ENCODE measurements around the gene RP2. TPM values are rescaled to one million over a fixed set of nuclear protein-coding genes. Genes with fewer than 3 reads are reported as not detected.

Gene RP2
- total RNA-seq, 1 donor from 2014 or later, result 10.7 TPM

GRCh38 chrX:46840946-46841345 is 4.1 kb downstream of the RP2 start:
- Mint-ChIP-seq H3K36me3 (ENCODE audit: unreplicated experiment) (no peaks in the 10 kb centered on the region), H3K27ac (ENCODE audit: unreplicated experiment) (no peak overlapping the region), H3K27me3 (ENCODE audit: unreplicated experiment) (peaks cover 7% of the 10 kb centered on the region), H3K4me3 (ENCODE audit: unreplicated experiment) (no peak overlapping the region), H3K9me3 (ENCODE audit: unreplicated experiment) (no peaks in the 10 kb centered on the region), H3K4me1 (ENCODE audit: low read depth, unreplicated experiment) (no peaks in the 10 kb centered on the region)
- TF ChIP-seq, protein P1, sequence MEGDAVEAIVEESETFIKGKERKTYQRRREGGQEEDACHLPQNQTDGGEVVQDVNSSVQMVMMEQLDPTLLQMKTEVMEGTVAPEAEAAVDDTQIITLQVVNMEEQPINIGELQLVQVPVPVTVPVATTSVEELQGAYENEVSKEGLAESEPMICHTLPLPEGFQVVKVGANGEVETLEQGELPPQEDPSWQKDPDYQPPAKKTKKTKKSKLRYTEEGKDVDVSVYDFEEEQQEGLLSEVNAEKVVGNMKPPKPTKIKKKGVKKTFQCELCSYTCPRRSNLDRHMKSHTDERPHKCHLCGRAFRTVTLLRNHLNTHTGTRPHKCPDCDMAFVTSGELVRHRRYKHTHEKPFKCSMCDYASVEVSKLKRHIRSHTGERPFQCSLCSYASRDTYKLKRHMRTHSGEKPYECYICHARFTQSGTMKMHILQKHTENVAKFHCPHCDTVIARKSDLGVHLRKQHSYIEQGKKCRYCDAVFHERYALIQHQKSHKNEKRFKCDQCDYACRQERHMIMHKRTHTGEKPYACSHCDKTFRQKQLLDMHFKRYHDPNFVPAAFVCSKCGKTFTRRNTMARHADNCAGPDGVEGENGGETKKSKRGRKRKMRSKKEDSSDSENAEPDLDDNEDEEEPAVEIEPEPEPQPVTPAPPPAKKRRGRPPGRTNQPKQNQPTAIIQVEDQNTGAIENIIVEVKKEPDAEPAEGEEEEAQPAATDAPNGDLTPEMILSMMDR (IDR thresholded peaks at IDR 0.05; ENCODE audit: partially characterized antibody, unreplicated experiment), result no peak
- DNase-seq, result no peak

GRCh38 chrX:46841346-46841745 is 4.5 kb downstream of the RP2 start:
- Mint-ChIP-seq H3K36me3 (ENCODE audit: unreplicated experiment) (no peaks in the 10 kb centered on the region), H3K9me3 (ENCODE audit: unreplicated experiment) (no peaks in the 10 kb centered on the region), H3K4me3 (ENCODE audit: unreplicated experiment) (no peak overlapping the region), H3K27me3 (ENCODE audit: unreplicated experiment) (peaks cover 4% of the 10 kb centered on the region), H3K4me1 (ENCODE audit: low read depth, unreplicated experiment) (no peaks in the 10 kb centered on the region), H3K27ac (ENCODE audit: unreplicated experiment) (no peak overlapping the region)
- TF ChIP-seq, protein P1 (IDR thresholded peaks at IDR 0.05; ENCODE audit: partially characterized antibody, unreplicated experiment), result no peak
- DNase-seq, result no peak

DNA sequence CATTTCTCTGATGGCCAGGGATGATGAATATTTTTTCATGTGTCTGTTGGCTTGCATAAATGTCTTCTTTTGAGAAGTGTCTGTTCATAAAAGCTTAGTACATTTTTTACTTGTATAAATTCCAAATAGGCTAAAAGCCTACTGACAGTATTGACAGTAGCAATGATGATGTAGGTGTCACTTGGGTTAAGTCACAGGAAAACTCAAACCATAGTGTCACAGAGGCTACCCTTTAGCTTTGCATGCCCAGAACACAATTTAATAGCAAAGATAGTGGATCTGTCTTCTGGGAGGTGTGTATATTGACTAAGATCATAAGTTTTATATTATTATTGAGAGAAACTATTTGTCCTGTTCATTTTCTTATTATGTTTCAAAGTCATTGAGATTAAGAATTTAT is 8.1 kb downstream of the RP2 start:
- H3K27me3 Mint-ChIP-seq (ENCODE audit: unreplicated experiment), result no peaks in the 10 kb centered on the region
- H3K9me3 Mint-ChIP-seq (ENCODE audit: unreplicated experiment), result no peaks in the 10 kb centered on the region
- H3K4me1 Mint-ChIP-seq (ENCODE audit: low read depth, unreplicated experiment), result no peaks in the 10 kb centered on the region
- no peak overlapping the region for H3K4me3 Mint-ChIP-seq (ENCODE audit: unreplicated experiment)
- TF ChIP-seq, protein P1 (IDR thresholded peaks at IDR 0.05; ENCODE audit: partially characterized antibody, unreplicated experiment), result no peak
- H3K36me3 Mint-ChIP-seq (ENCODE audit: unreplicated experiment), result no peaks in the 10 kb centered on the region
- no peak for DNase-seq
- no peak overlapping the region for H3K27ac Mint-ChIP-seq (ENCODE audit: unreplicated experiment)

- Mint-ChIP-seq H3K4me1 (ENCODE audit: low read depth, unreplicated experiment) (no peaks in the 10 kb centered on the region), H3K36me3 (ENCODE audit: unreplicated experiment) (no peaks in the 10 kb centered on the region), H3K27me3 (ENCODE audit: unreplicated experiment) (no peaks in the 10 kb centered on the region), H3K4me3 (ENCODE audit: unreplicated experiment) (no peak overlapping the region), H3K9me3 (ENCODE audit: unreplicated experiment) (peaks cover 2% of the 10 kb centered on the region), H3K27ac (ENCODE audit: unreplicated experiment) (no peak overlapping the region)
- TF ChIP-seq, protein P1 (IDR thresholded peaks at IDR 0.05; ENCODE audit: partially characterized antibody, unreplicated experiment), result no peak
- no peak for DNase-seq
Observed at GRCh38 chrX:46849933-46850332, 13.1 kb downstream of the RP2 start.

- no peak overlapping the region for H3K27ac Mint-ChIP-seq (ENCODE audit: unreplicated experiment)
Observed at GRCh38 chrX:46850771-46851170, 13.9 kb downstream of the RP2 start.

More at GRCh38 chrX:46850771-46851170, 13.9 kb downstream of the RP2 start:
- peaks cover 2% of the 10 kb centered on the region for H3K9me3 Mint-ChIP-seq (ENCODE audit: unreplicated experiment)
- TF ChIP-seq, protein P1 (IDR thresholded peaks at IDR 0.05; ENCODE audit: partially characterized antibody, unreplicated experiment), result no peak
- H3K27me3 Mint-ChIP-seq (ENCODE audit: unreplicated experiment), result no peaks in the 10 kb centered on the region
- H3K4me1 Mint-ChIP-seq (ENCODE audit: low read depth, unreplicated experiment), result no peaks in the 10 kb centered on the region
- DNase-seq, result no peak
- H3K4me3 Mint-ChIP-seq (ENCODE audit: unreplicated experiment), result no peak overlapping the region
- H3K36me3 Mint-ChIP-seq (ENCODE audit: unreplicated experiment), result no peaks in the 10 kb centered on the region

Data from glutamatergic neuron (in vitro differentiated cells).